ENCODE results near the gene FANCG.
A peak's percentile ranks its signal among the peaks of the same experiment; 100 is the strongest.

Gene FANCG

DNA sequence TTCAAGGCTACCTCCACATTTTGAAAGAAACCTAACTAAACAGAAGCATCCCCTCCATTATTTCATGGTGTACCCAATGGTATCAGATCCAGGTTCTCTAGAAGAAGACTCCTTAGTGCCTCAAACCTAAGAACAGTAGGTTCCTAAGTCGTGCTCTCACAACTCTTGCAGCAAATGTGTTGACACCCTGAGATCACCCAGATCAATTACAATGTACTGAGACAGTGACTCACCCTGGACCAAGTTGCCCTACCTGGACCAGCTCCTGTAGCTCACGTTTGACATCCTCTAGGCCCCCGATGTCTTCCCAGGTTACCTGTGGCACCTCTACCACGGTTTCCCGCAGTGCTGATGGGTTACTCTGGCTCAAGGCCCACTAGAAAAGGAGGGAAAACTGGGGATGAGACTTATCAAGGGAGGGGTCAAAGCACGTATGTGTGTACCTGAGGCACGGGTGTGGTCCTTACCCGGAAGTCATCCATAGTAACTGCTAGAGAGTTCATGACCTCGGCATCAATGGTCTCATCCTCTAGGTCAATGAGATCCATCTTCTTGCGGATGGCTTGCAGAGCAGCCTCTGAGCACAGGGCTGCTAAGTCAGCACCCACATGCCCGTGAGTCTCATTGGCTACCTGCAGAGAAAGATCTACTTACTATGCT is 19.1 kb downstream of the FANCG start:
- no peak for DNase-seq

DNA sequence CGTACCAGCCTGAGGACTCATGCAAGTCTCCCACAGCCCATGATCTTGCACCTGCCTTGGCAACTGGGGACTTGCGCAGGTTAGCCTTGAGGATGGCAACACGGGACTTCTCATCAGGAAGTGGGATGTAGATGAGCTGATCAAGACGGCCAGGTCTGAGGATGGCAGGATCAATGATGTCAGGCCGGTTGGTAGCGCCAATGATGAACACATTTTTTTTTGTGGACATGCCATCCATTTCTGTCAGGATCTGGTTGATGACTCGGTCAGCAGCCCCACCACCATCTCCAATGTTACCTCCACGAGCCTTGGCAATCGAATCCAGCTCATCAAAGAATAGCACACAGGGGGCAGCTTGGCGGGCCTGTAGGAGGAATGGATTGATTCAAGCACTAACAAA is 20.3 kb downstream of the FANCG start:
- DNase-seq, result no peak

DNA sequence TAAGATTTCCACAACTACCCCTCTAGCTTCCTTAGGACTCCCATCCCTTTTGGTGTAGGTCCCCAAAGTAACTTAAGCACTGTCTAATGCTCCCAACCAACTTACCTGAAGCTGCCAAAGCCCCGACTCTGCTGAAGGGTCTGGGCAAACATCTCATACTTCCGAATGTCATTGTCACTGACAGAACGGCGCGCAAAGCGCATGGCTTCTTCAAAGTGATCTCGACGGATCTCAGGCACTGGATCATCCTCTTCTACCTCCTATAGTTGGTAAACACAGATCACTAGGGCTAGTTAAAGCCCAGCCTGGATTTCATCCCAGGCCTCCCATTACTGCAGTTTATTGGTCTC is 22.5 kb downstream of the FANCG start:
- DNase-seq, result no peak

DNA sequence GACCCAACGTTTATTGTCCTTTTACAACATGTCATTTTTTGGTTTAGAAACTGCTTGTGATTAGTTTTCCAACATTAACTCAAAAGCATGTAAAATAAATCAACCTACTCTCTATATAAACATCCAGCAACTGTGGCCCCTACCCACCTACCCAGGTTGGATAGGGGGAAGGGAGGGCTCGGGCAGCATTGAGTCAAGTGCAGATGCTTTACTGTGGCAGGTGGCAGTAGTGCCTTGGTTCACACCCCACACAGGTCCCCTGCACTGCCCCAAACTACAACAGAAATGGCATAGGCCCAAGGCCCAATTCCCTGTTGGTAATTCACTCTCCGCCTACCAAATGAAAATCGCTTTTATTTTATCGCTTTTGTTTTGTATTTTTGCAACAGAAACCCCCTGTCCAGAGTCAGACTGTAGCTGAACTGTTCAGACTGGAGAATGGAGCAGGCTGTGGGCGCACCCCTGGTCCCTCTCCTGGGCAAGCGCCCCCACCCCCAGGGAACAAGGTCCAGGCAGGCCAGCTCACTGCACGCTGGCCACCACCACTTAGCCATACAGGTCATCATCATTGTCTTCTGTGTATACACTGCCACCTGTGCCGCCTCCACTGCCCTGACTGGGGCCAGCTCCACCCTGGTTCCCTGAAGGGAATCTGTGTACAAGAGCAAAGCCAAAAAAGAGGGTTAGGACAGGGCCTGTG is 23.0 kb downstream of the FANCG start:
- no peak for DNase-seq

DNA sequence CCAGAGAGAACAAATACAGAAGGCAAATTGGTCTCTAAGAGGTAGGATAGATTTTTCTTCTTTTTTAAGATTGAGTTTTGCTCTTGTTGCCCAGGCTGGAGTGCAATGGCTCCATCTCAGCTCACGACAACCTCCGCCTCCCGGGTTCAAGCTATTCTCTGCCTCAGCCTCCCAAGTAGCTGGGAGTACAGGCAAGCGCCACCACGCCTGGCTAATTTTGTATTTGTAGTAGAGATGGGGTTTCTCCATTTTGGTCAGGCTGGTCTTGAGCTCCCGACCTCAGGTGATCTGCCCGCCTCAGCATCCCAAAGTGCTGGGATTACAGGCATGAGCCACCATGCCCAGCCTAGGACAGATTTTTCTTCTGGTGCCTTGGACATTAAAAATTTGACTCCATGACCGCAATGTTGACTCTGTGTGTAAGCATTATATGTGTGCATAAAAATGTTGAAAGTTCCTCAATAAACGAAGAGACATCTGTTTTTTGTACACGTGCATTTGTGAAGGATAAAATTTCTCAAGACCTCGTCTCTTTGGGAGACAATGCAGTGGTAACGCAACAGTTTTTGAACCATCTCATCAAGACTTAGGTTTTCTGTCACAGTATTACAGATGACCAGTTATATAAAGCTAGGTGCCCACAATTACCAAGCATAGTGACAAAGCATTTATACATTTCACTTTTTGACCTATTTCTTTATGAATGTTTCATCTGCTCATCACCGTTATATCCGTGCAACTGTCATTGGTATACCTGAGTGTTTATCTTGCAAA is 24.7 kb downstream of the FANCG start:
- no peak for DNase-seq

DNA sequence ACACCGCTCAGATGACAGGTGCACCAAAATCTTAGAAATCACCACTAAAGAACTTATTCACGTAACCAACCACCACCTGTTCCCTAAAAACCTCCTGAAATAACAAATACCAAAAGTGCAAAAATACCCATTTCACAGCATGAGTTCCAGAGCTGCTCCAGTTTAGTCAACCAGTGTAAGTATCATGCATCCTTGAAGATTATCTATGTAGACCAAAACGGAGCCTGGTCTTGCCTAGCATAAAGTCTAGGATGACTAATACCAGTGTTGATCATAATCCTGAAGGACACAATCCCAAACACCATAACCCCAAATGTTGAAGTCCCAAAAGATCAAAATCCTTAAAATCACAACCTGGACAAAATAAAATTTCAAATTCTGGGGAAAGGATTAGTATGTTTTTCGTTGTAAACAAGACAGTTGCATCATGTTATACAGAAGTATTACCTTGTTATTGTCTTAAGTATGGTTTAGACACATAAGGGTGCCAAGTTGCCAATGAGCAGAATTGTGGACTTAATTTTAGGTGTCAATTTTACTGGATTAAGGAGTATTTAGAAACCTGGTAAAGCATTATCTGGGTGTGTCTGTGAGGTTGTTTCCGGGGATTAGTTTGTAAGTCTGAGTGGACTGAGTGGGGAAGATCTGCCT is 25.4 kb downstream of the FANCG start:
- DNase-seq, result no peak

DNA sequence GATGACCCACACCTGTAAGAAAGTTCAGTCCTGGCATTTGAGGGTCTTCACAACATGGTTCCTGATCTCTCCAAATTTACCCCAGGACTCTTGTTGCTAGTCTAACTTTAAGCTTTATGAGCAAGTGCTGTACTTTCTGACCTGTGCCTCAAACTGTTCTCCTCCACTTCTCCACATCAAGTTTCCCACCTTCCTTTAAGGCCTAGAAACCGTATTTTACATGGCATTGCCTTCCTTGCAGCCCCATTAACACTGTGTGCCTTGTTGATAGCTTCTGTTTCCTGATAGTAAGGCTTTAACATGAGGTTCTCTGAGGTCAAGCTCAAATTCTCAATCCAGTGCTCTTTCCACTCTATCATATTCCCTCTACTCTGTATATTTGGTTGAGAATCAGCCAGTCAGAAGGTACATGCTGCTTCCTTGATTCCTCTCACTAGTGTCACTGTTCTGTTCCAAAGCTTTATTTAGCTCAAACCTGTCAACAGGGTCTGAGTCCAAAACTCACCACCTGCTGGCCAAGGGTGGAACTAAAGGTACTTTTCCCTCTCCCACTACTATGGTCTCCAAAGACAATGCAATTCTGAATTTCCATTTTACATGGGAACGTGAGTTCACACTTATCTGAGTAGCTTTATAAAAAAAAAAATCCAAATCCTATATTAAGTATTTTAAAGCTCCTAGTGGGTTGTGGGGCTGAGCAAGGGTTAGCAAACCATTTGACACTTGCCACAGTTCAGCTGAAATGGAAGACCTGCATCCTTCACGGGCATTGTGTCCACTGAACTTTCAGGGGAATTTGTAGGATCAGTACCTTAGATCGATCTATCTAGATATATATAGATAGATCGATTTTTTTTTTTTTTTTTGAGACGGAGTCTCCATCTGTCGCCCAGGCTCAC is 28.4 kb downstream of the FANCG start:
- DNase-seq, result peak in 4 of 5 donors; percentile 11 to 48 (median 25)

DNA sequence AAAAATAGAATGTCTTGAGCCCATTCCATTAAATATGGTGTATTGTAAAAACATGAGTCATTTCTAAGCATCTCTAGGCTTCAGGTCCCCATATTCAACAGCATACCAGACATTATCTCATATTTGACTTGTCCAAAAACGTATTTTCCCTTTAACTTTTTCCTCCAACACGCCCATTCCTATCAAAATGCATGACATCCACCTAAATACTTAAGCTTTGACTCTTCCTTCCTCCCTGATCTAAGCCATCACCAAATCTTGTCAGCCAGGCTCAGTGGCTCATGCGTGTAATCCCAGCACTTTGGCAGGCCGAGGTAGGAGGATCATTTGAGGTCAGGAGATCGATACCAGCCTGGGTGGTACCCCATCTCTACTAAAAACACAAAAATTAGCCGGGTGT is 31.2 kb downstream of the FANCG start:
- no peak for DNase-seq

DNA sequence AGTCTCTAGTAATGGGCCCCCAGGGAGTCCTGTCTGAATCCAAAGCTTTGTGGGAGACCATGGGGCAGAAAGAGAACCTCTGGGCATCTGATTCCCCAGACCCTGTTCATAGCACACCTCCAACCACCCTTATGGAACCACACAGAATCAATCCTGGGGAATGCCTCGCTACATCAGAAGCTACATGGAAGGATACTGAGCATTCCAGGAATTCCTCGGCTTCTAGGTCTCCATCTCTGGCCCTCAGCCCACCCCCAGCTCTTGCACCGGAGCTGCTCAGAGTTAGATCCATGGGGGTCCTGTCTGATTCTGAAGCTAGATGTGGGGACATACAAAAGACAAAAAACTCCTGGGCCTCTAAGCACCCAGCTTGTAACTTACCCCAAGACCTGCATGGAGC is 35.7 kb downstream of the FANCG start:
- DNase-seq, result no peak

DNA sequence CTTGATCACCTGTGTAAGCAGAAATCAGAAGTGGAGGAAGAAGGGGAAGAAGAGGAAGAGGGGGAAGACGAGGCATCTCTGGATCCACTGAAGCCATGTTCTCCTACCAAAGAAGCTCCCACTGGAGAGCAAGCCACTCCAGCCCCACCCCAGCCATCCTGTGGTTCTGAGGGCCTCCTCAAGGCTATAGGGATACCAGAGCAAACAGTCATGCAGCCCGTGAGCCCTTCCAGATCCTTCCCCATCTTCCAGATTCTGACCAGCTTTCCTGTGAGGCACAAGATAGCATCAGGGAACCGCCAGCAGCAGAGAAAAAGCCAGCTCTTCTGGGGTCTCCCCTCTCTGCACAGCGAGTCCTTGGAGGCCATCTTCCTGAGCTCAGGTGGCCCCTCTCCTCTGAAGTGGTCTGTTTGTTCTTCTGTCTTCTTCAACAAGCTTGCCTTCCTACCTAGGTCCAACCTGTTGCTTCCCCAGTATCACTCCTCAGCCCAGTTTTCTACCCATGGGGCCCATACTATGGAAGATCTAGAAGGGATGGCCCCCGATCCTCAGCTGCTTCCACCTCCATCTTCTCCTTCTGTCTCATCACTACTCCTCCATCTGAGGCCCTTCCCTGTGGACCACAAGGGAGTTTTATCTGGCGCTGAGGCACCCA is 36.7 kb downstream of the FANCG start:
- DNase-seq, result no peak

DNA sequence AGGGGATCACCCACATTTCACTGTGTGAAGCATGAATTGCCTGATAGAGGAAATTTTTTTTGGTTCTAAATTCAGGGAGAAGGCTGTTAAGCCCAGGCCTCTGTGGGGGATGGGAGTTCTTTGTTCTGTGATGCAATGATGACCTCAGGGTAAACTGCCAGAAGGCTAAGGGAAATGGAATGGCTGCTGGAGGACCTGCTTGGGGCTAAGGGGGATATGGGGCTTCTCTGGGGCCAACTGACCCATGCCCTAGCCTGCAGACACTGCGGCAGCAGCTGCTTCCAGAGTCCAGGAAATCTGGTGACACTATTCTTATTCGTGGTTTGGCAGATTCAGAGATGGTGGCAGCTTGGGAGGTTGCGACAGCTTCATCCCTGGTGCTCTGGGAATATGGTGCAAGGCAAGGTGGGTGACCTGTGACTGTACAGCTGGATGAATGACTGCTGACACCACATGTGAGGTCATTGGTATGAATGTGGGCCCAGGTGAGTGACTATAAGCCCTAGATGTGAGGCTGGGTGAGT is 37.6 kb downstream of the FANCG start:
- no peak for DNase-seq

DNA sequence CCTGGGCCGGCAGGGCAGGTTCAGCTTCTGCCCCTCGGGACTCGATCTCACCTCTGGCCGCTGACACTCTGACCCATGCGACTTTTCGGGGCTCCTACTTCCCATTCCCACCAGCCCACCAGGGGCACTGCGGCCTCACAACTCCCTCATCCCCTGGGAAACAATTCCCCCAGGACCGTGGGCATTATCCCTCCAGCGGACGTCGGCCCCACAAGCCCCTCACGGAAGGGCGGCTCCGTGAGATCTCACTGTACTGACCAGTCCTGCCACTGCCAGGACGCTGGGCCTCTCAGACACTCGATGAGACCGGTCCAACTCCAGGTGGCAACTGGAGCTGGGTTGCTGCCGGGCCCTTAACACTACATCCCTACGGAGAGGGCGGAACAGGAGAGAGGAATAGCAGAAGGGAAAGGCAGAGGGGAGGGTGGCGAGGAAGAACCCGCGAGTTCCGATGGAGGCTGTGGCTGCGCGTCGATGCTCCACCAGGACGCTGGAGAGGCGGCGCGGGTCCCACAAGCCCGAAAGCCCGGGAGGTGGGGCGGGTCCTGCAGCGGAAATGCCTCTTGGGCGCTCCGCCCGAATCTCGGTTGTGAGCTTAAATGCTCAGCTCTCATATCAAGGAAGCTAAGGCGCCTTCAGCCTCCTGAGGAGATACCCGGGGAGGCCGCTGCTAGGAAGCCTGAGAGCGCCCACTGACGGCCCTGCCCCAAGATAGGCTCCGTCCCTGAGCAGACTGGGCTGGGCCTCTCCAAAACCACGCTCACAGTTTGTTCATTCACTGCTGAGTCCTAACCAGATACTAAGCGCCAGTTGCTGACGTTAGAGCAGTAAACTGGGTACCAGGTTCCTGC is 43.7 kb downstream of the FANCG start:
- peak in 4 of 5 donors; percentile 15 to 66 (median 20) for DNase-seq

DNA sequence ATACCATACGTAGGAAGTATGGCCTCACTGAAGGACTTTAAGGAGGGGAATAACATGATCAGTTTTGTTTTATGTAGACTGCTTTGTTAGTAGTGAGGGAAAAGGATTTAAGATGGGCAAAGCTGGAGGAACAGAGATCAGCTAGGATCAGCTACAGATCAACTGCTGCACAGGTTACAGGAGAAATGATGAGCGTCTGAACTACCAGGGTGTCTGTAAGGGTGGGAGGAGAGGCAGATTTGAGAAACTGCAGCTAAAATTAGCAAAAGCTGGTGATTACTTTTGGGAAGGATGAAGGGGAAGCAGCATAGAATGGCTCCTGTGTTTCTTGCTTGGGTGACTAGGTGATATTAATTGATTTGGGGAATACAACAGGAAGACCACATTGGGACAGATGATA is 46.6 kb downstream of the FANCG start:
- no peak for DNase-seq

DNA sequence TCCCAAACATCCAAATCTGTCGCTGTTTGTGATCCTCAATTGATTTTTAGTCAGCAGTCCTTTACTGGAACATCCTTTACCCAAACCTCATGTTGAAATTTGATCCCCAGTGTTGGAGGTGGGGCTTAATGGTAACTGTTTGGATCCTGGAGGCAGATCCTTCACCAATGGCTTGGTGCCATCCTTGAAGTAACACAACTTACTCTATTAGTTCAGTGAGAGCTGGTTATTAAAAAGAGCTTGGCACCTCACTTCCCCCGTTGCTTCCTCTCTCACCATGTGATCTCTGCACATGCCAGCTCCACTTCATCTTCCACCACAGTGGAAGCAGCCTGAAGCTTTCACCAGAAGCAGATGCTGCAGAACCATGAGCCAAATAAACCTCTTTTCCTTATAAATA is 49.9 kb downstream of the FANCG start:
- DNase-seq, result no peak

DNA sequence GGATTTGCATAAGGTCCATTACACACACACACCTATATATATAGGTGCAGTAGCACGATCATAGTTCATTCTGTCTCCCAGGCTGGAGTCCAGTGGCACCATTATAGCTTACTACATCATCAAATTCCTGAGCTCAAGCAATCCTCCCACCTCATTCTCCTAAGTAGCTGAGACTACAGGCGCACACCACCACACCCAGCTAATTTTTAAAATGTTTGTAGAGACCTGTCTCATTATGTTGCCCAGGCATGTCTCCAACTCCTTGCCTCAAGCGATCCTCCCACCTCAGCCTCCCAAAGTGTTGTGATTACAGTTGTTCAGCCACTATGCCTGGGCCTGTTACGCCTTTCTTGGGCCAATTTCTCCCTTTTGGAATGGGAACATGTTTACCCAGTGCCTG is 50.5 kb downstream of the FANCG start:
- DNase-seq, result no peak

DNA sequence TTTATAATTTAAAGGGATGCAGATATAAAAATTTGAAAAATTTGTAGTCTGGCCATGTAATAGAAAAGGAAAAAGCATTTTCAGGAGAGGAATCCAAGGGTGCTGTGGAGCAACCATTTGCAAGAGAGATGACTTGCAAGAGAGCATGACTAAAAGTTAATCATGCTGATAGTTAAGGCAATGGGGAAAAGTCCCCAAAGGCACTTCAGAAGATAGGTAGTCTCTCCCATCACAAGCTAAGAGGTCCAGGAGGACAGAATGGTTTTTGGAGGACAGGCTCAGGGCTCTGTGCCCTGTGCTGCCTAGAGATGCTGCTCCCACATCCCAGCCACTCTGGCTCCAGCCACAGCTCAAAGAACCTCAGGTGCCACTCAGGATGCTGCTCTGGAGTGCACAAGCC is 51.4 kb downstream of the FANCG start:
- DNase-seq, result no peak

DNA sequence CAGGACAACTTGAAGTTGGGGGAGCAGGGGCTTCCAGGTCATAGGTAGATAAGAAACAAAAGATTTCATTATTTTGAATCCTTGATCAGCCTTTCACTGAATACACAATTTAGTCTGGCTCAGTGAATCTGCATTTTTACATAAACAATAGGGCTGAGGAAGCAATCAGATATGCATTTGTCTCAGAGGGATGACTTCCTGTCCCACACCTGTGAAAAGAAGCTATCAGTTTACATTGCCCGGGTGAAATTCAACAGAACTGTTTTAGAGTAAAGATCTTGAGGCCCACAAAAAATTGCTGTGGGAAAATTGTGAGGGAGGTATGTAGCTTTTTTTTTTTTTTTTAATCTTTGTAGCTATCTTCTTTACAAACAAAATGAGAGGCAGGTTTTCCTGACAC is 51.9 kb downstream of the FANCG start:
- DNase-seq, result no peak

DNA sequence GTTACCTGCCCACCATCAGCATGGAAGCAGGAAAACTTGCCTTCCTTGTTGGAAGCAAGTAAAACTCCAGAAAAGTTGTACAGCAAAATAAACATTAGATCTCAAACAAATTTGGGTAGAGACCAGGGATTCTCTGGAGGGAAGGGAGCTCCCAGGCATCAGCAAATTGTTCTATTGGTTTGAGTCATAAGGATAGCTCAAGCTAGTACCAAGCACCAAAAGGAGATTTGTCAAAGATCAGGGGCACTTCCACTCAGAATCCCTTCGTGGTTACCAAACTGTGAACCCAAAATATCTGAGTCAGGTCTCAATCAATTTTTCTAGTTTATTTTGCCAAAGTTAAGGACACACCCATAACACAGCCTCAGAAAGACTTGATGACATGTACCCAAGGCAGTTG is 52.4 kb downstream of the FANCG start:
- no peak for DNase-seq

DNA sequence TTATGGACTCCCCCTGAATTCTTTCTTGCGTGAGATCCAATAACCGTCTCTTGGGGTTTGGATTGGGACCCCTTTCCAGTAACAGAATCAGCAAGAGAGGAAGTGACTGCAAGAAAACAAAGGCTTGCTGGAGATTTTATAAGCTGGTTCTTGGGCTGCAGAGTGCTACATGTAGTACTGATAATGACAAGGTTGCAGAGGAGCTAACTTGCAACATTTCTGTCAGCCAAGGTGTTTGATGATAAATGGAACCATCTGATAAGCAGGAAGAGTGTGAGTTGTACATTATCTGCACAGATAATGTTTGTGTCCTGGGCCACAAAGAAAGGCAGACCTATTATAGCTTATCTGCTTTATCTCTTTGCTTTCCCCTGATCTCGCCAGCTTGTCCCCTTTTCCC is 53.1 kb downstream of the FANCG start:
- no peak for DNase-seq

Data from T-helper 1 cell (primary cell).